GM18868 (cell line): ENCODE data around the gene STEAP1B.
"Not testable (repeated sequence)": the region's sequence is repeated elsewhere in the genome, so short reads cannot be mapped to it uniquely, and the experiment has no call there.

Experiments
- ATAC-seq: cut with Tn5 transposase; IDR thresholded peaks from one replicate; pipeline ENCODE4 v1.9.1; 2021; ENCODE audit warnings: mild to moderate bottlenecking, moderate library complexity; ENCODE audit not compliant: unreplicated experiment

Gene STEAP1B

DNA sequence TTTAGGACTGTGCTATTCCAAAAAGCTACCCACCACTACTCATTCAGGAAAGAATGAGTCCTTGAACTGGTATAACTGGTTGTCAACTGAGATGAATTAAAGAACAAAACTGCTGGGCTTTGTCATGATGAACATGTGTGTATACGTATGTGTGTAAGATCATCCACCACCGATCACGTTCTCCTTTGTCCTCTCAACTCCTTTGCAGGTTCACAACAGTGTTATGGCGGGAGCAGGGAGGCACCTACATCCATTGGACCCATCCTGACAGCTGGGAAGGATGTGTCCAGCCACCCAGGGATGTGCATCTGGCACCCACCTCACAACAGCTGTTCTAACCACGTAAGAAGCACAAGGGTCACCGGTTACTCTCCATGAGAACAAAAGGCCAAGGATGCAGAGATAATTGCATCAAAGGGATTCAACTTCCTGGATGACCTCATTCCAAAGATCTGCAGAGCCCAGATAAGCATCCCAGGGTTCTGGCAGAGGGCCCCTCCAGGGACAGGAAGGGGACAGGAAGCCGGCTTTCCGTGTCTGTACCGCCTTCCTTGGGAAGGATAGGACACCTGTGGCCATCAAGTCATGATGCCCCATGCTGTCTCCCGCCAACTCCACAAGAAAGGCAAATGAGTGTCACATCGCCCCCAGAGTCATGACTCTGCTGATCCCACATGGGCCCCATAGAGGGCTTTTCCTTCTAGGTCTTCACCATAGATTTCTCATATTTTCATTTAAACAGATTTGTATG lies 66.1 kb downstream of the STEAP1B start:
- no peak for ATAC-seq

GRCh38 chr7:22433165-22433700 lies 66.8 kb downstream of the STEAP1B start:
- ATAC-seq = not testable (repeated sequence)

- ATAC-seq = no peak
Observed at GRCh38 chr7:22432203-22432718, 67.7 kb downstream of the STEAP1B start.

- ATAC-seq = no peak
Observed at GRCh38 chr7:22430457-22430856, 69.5 kb downstream of the STEAP1B start.

DNA sequence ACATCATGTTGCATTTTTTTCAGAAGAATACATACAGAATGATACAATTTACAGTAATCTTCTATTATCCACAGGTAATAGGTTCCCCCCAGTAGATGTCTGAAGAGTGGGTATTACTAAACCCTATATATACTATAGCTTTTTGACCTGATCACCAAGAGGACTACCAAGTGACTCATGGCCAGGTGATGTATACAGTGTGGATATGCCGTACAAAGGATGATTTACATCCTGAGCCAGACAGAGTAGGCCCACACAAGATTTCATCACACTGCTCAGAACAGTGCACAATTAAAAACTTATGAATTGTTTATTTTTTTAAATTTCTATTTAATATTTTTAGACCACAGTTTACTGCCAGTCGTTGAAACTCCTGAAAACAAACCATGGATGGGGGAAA lies 70.6 kb downstream of the STEAP1B start:
- ATAC-seq = no peak

DNA sequence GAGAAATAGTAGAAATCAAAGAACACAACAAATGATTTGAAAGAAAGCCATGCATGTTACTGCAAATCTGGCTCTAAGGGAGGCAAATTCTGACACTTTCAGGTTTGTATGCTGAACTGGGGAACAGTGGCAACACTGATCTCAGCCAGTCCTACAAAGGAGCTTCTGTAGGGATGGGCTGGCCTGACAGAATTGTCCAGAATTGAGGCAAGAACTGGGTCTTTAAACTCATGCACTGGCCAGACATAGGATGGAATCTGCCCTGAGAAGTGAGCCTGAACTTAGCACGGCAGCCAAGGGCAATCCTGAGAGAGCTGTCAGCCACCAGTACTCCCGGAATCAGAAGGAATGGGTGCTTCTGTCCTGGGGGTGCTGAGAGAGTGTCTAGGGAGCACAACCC lies 72.1 kb downstream of the STEAP1B start:
- no peak for ATAC-seq

GRCh38 chr7:22427104-22427503 lies 72.9 kb downstream of the STEAP1B start:
- ATAC-seq = no peak

GRCh38 chr7:22426463-22427094 lies 73.4 kb downstream of the STEAP1B start:
- peak; percentile 62 for ATAC-seq

DNA sequence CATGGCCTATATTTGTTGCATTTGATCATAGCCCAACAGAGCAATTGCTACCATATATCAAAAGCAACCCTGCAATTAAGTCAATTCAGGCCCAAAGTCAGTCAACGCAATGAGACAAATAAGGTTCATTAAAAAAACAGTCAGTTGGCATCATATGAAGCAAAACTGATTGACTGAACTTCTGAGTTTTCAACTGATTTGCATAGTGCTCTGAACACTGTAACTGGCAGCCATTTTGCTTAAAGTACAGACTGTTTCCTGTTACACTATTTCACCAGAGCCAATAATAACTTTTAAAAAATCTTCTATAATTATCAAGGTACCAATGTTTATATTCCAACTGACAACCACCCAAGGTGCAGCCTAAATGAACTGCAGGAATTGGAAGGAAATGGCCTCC lies 74.6 kb downstream of the STEAP1B start:
- no peak for ATAC-seq

DNA sequence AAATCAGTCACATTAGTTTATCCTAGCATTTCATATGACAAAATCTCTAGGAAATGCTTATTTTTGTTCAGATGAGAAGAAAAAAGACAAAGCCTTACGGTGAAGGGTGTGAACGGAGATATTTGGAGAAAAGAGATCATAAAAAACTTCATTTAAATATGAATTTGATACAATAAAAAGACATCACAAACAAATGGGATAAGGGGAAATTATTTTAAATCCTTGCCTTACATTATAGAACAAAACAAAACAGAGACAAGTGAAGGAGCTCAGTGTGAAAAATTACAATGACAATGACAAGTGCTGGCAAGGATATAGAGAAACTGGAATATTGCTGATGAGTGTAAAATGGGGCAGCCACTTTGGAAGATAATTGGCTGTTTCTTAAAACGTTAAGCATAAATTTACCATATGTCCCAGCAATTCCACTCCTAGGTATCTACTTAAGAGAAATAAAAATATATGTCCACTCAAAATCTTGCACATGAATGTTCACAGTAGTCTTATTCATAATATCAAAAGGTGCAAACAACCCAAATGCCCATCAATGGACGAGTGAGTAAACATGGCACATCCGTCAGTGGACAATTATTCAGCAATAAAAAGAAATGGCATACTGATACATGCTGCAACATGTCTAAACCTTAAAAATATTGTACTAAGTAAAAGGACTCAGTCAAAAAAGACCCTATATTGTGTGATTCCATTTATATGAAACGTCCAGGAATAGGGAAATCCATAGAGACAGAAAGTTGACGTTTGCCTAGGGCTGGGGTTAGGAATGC lies 77.0 kb downstream of the STEAP1B start:
- no peak for ATAC-seq

- ATAC-seq = no peak
Observed at GRCh38 chr7:22420973-22421635, 78.9 kb downstream of the STEAP1B start.

DNA sequence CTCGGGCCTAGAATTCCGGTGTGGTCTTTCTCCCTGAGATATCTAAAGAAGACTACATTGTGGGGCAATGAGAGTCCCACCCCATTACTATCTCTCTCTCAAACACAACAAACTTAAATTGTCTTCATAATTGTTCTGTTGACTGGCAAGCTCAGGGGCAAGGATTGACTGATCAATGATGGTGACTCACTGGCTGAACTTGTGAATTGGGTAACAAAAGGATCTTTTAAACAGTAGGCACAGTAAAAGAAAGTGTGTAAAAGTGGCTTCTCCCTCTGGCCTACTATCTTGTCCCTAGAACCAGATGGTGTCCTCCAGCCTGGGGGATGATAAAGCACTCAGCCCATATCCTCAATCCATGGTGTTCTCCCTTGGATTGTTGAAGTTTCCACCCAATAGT lies 80.0 kb downstream of the STEAP1B start:
- no peak for ATAC-seq

DNA sequence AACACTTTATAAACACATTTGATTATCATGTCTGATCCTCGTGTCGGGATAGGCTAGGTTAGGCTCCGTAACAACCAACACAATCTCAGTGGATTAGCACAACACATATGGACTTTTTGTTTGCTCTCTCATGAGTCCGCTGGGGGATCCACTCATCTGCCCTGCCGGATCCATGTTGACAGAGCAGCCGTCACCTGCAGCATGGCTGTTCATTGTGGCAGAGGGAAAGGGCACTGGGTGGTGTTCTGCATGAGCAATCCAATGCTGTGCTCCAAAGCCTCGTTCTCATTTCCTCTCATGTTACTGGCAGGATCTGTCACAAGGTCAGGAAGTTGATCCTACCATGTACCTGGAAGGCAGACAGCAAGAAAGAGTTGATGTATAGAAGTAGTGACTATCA lies 80.5 kb downstream of the STEAP1B start:
- no peak for ATAC-seq

GRCh38 chr7:22418251-22419046 lies 81.5 kb downstream of the STEAP1B start:
- ATAC-seq = no peak

DNA sequence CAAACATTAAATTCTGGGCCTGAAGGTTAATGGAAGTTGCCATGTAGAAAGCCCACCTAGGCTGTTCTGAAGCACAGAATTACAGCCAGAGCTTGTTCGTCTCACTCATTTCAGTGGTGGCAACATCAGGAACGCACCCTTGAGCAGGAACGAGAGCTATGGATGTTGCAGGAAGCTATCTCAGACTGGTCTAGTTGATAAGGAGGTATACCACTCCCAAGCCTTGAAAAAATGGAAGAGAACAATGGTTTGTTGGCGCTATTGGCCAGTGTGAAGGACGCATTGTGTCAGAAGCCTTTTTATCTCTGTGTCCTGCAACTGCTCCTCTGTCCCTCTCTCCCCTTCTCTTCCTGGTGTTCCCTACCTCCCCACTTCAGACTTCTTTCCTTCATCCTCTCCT lies 82.1 kb downstream of the STEAP1B start:
- ATAC-seq = no peak

- no peak for ATAC-seq
Observed at GRCh38 chr7:22417349-22417748, 82.6 kb downstream of the STEAP1B start.

GRCh38 chr7:22414424-22414823 lies 85.6 kb downstream of the STEAP1B start:
- ATAC-seq = no peak

GRCh38 chr7:22413211-22413610 lies 86.8 kb downstream of the STEAP1B start:
- ATAC-seq = no peak

DNA sequence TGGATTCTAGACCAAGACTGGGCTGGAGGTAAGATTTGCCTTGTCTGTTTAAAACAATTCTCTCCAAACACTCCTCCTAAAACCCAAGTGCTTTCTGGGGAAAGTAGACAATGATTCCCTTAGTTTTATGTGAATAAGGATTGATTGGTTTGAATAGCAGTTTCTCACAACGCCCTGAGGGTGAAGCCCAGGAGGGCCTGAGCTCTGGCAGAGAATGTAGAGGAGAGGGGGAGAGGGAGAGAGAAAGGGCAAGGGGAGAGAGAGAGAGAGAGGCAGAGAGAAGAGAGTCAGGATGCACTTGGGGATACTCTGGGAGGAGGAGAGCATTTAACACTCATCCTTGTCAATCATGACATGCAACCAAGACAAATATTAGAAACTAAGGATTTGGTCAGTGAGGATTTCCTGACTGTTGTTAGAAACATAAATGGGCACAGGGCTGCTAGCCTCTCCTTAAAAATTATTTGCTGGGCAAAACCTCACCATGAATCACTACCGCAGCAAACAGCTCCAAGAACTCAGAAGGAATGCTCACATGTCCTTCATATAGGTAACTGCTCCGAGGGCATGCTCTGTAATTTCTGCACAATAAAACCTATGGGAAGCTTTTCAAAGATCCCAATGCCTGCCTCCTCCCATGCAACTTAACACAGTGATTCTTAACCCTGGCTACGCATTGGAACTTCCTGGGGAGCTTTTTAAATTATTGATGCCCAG lies 87.9 kb downstream of the STEAP1B start:
- ATAC-seq = no peak
